CD8-positive, alpha-beta memory T cell (primary cell): ENCODE measurements around the gene NAA60. TPM values are rescaled to one million over a fixed set of nuclear protein-coding genes. Genes with fewer than 3 reads are reported as not detected.

Experiments
- CTCF ChIA-PET: fragments of 350-600 bp; sonication (Branson Sonifier 250); formaldehyde crosslinking; loops from one replicate; lab custom pipeline; 2021; ENCODE audit warnings: antibody characterized with exemption; lab: Charles Lee
- POLR2A ChIA-PET: fragments of 350-600 bp; sonication (Branson Sonifier 250); formaldehyde crosslinking; loops from one replicate; lab custom pipeline; 2021; ENCODE audit warnings: antibody characterized with exemption; lab: Charles Lee
- DNase-seq, 5 donors: peaks; one replicate each; pipeline versions ENCODE4 v3.0.0 to v3.0.0-alpha.2; 2020 to 2022; ENCODE audit warnings: mixed read lengths in 1 of 5
- H3K27ac ChIP-seq: one replicate; pipeline ENCODE4 v1.7.0; 2013; ENCODE audit warnings: low read depth, mild to moderate bottlenecking, low read length, moderate library complexity
- H3K27me3 ChIP-seq: 2 replicates; pipeline ENCODE4 v1.7.0; 2013; ENCODE audit warnings: low read length, mild to moderate bottlenecking; ENCODE audit not compliant: insufficient read depth, poor library complexity, severe bottlenecking
- H3K36me3 ChIP-seq: 2 replicates; pipeline ENCODE4 v1.7.0; 2013; ENCODE audit warnings: mild to moderate bottlenecking, low read length, moderate library complexity; ENCODE audit not compliant: insufficient read depth
- H3K4me1 ChIP-seq: 2 replicates; pipeline ENCODE4 v1.7.0; 2013; ENCODE audit warnings: mild to moderate bottlenecking, low read length, moderate library complexity; ENCODE audit not compliant: insufficient read depth
- H3K4me3 ChIP-seq: 2 replicates; pipeline ENCODE4 v1.7.0; 2013; ENCODE audit warnings: mild to moderate bottlenecking, low read length
- H3K9me3 ChIP-seq: 2 replicates; pipeline ENCODE4 v1.7.0; 2013; ENCODE audit warnings: mild to moderate bottlenecking, low read length
- H3K27ac Mint-ChIP-seq, 8 donors: one replicate each; pipeline ENCODE4 v1.8.0; 2020 to 2021; ENCODE audit warnings: mixed read lengths in 8 of 8, mild to moderate bottlenecking in 6 of 8, inconsistent platforms in 3 of 8, moderate library complexity in 3 of 8
- H3K27me3 Mint-ChIP-seq, 2 donors: one replicate each; pipeline ENCODE4 v1.8.0; 2020 to 2021; ENCODE audit warnings: mixed read lengths in 2 of 2, mild to moderate bottlenecking in 1 of 2, moderate library complexity in 1 of 2
- H3K36me3 Mint-ChIP-seq, 3 donors: one replicate each; pipeline ENCODE4 v1.8.0; 2020 to 2021; ENCODE audit warnings: mixed read lengths in 3 of 3, inconsistent platforms in 1 of 3, mild to moderate bottlenecking in 1 of 3
- H3K4me1 Mint-ChIP-seq, 3 donors: one replicate each; pipeline ENCODE4 v1.8.0; 2020 to 2021; ENCODE audit warnings: mixed read lengths in 3 of 3, inconsistent platforms in 1 of 3, mild to moderate bottlenecking in 1 of 3
- H3K4me3 Mint-ChIP-seq, 7 donors: one replicate each; pipeline ENCODE4 v1.8.0; 2020 to 2021; ENCODE audit warnings: mixed read lengths in 7 of 7, mild to moderate bottlenecking in 6 of 7, moderate library complexity in 4 of 7, inconsistent platforms in 2 of 7
- H3K9me3 Mint-ChIP-seq, 5 donors: one replicate each; pipeline ENCODE4 v1.8.0; 2020 to 2022; ENCODE audit warnings: mixed read lengths in 5 of 5, mild to moderate bottlenecking in 3 of 5, moderate library complexity in 2 of 5, inconsistent platforms in 1 of 5
- polyA plus RNA-seq: library from polyadenylated mRNA; unstranded; fragments of 300-500 nt; fragmentation: Illumina TruSeq; gene quantifications from one replicate; pipeline ENCODE4 v1.2.3, GENCODE V29; 2021
- total RNA-seq, 2 experiments: library from RNA; stranded (reverse); gene quantifications; one replicate each; pipeline ENCODE4 v1.2.3, GENCODE V29; 2021

NAA60 gene
- total and polyA plus RNA-seq, 3 experiments from 2014 or later, result 33.1 to 65.5 (median 33.9) TPM

- peaks cover 0 to 8% (median 0%) of the 10 kb centered on the region in 3 donors for H3K4me1 Mint-ChIP-seq
- no peak overlapping the region for H3K4me3 Mint-ChIP-seq
- H3K9me3 ChIP-seq, result no peaks in the 10 kb centered on the region
- peaks cover 21% of the 10 kb centered on the region for H3K36me3 ChIP-seq
- ChIA-PET CTCF (no interaction called here), POLR2A (interaction anchor here (1.2 kb wide), 1 partner anchor 21 kb away, joined by 3 read pairs; no protein-coding TSS in a partner anchor)
- peak overlapping the region in 1 of 8 donors; percentile 26 for H3K27ac Mint-ChIP-seq
- H3K27me3 ChIP-seq, result no peaks in the 10 kb centered on the region
- H3K36me3 Mint-ChIP-seq, result peaks cover 10 to 66% (median 12%) of the 10 kb centered on the region in 3 donors
- peak in 1 of 5 donors; percentile 16 for DNase-seq
- H3K9me3 Mint-ChIP-seq, result no peaks in the 10 kb centered on the region
- no peak overlapping the region for H3K4me3 ChIP-seq
- no peak overlapping the region for H3K27ac ChIP-seq
- no peaks in the 10 kb centered on the region for H3K4me1 ChIP-seq
- H3K27me3 Mint-ChIP-seq, result no peaks in the 10 kb centered on the region
These were observed 41.7 kb downstream of the NAA60 start for GRCh38 chr16:3485097-3485745.

- no peak overlapping the region for H3K27ac ChIP-seq
- POLR2A ChIA-PET, result interaction anchor here (0.5 to 1.2 kb wide), 2 partner anchors 22 to 1052 kb away, joined by 3 to 4 read pairs; partner anchors contain the start of gene CDIP1
- no peaks in the 10 kb centered on the region for H3K9me3 Mint-ChIP-seq
- CTCF ChIA-PET, result no interaction called here
- no peaks in the 10 kb centered on the region for H3K27me3 Mint-ChIP-seq
- H3K27me3 ChIP-seq, result no peaks in the 10 kb centered on the region
- peak in 1 of 5 donors; percentile 35 for DNase-seq
- no peak overlapping the region for H3K4me3 ChIP-seq
- peaks cover 10 to 62% (median 12%) of the 10 kb centered on the region in 3 donors for H3K36me3 Mint-ChIP-seq
- peaks cover 0 to 8% (median 0%) of the 10 kb centered on the region in 3 donors for H3K4me1 Mint-ChIP-seq
- peak overlapping the region in 1 of 8 donors; percentile 58 for H3K27ac Mint-ChIP-seq
- H3K4me3 Mint-ChIP-seq, result peak overlapping the region in 1 of 7 donors; percentile 13
- H3K9me3 ChIP-seq, result no peaks in the 10 kb centered on the region
- peaks cover 17% of the 10 kb centered on the region for H3K36me3 ChIP-seq
- H3K4me1 ChIP-seq, result no peaks in the 10 kb centered on the region
These were observed 42.5 kb downstream of the NAA60 start for GRCh38 chr16:3485821-3486505.

- H3K4me3 Mint-ChIP-seq, result no peak overlapping the region
- Histone ChIP-seq H3K27ac (no peak overlapping the region), H3K9me3 (no peaks in the 10 kb centered on the region), H3K4me3 (no peak overlapping the region), H3K27me3 (no peaks in the 10 kb centered on the region), H3K4me1 (no peaks in the 10 kb centered on the region), H3K36me3 (peaks cover 15% of the 10 kb centered on the region)
- H3K4me1 Mint-ChIP-seq, result peaks cover 0 to 7% (median 5%) of the 10 kb centered on the region in 3 donors
- CTCF ChIA-PET, result no interaction called here
- H3K27me3 Mint-ChIP-seq, result no peaks in the 10 kb centered on the region
- no peak for DNase-seq
- POLR2A ChIA-PET, result interaction anchor here (0.5 kb wide), 1 partner anchor 1052 kb away, joined by 4 read pairs; the partner anchor contains the start of gene CDIP1
- no peaks in the 10 kb centered on the region for H3K9me3 Mint-ChIP-seq
- peaks cover 10 to 55% (median 12%) of the 10 kb centered on the region in 3 donors for H3K36me3 Mint-ChIP-seq
- H3K27ac Mint-ChIP-seq, result peak overlapping the region in 1 of 8 donors; percentile 21
These were observed 43.2 kb downstream of the NAA60 start for GRCh38 chr16:3486506-3487215.

- no peaks in the 10 kb centered on the region for H3K9me3 Mint-ChIP-seq
- ChIA-PET CTCF (interaction anchor here (0.9 kb wide), 1 partner anchor 79 kb away, joined by 3 read pairs; no protein-coding TSS in a partner anchor), POLR2A (no interaction called here)
- no peak for DNase-seq
- H3K4me3 ChIP-seq, result no peak overlapping the region
- H3K27me3 Mint-ChIP-seq, result no peaks in the 10 kb centered on the region
- H3K36me3 ChIP-seq, result peaks cover 15% of the 10 kb centered on the region
- H3K4me1 ChIP-seq, result no peaks in the 10 kb centered on the region
- no peak overlapping the region for H3K4me3 Mint-ChIP-seq
- peak overlapping the region in 1 of 8 donors; percentile 21 for H3K27ac Mint-ChIP-seq
- peaks cover 5 to 44% (median 6%) of the 10 kb centered on the region in 3 donors for H3K36me3 Mint-ChIP-seq
- no peaks in the 10 kb centered on the region for H3K9me3 ChIP-seq
- peaks cover 0 to 6% (median 5%) of the 10 kb centered on the region in 3 donors for H3K4me1 Mint-ChIP-seq
- H3K27me3 ChIP-seq, result no peaks in the 10 kb centered on the region
- no peak overlapping the region for H3K27ac ChIP-seq
These were observed 44.3 kb downstream of the NAA60 start for GRCh38 chr16:3487521-3488410.

GRCh38 chr16:3488801-3489200 is 45.3 kb downstream of the NAA60 start:
- Mint-ChIP-seq H3K4me3 (no peak overlapping the region), H3K4me1 (peaks cover 0 to 5% (median 2%) of the 10 kb centered on the region in 3 donors), H3K27ac (no peak overlapping the region), H3K27me3 (no peaks in the 10 kb centered on the region), H3K36me3 (peaks cover 0 to 34% (median 0%) of the 10 kb centered on the region in 3 donors), H3K9me3 (no peaks in the 10 kb centered on the region)
- Histone ChIP-seq H3K27me3 (no peaks in the 10 kb centered on the region), H3K27ac (no peak overlapping the region), H3K36me3 (peaks cover 8% of the 10 kb centered on the region), H3K4me1 (no peaks in the 10 kb centered on the region), H3K4me3 (no peak overlapping the region), H3K9me3 (no peaks in the 10 kb centered on the region)
- DNase-seq, result no peak
- CTCF ChIA-PET, result interaction anchor here (1.7 kb wide), 1 partner anchor 12 kb away, joined by 4 read pairs; the partner anchor contains the start of gene CLUAP1
- POLR2A ChIA-PET, result no interaction called here

- ChIA-PET CTCF (interaction anchor here (0.8 kb wide), 1 partner anchor 10 kb away, joined by 3 read pairs; no protein-coding TSS in a partner anchor), POLR2A (interaction anchor here (0.6 kb wide), 1 partner anchor 362 kb away, joined by 5 read pairs; no protein-coding TSS in a partner anchor)
- H3K9me3 Mint-ChIP-seq, result no peaks in the 10 kb centered on the region
- no peaks in the 10 kb centered on the region for H3K27me3 Mint-ChIP-seq
- no peak for DNase-seq
- no peak overlapping the region for H3K4me3 Mint-ChIP-seq
- Histone ChIP-seq H3K9me3 (no peaks in the 10 kb centered on the region), H3K4me1 (no peaks in the 10 kb centered on the region), H3K36me3 (peaks cover under 1% of the 10 kb centered on the region), H3K4me3 (no peak overlapping the region), H3K27me3 (no peaks in the 10 kb centered on the region), H3K27ac (no peak overlapping the region)
- peaks cover 0 to 12% (median 0%) of the 10 kb centered on the region in 3 donors for H3K36me3 Mint-ChIP-seq
- H3K4me1 Mint-ChIP-seq, result peaks cover 0 to 5% (median 2%) of the 10 kb centered on the region in 3 donors
- H3K27ac Mint-ChIP-seq, result peak overlapping the region in 3 of 8 donors; percentile 29 to 87 (median 66)
These were observed 47.6 kb downstream of the NAA60 start for GRCh38 chr16:3490911-3491629.
